Lower lobe of right lung (tissue), 2 donors: Measurements from ENCODE around the gene KCNN3. TPM values are rescaled to one million over a fixed set of nuclear protein-coding genes. Genes with fewer than 3 reads are reported as not detected.

Experiments used
- ATAC-seq, 2 donors: fragments of 200-7000 bp; cut with Tn5 transposase; one replicate each; pipeline ENCODE4 v1.9.1; 2020 to 2022; ENCODE audit warnings: mild to moderate bottlenecking in 2 of 2, moderate library complexity in 2 of 2
- DNase-seq: peaks from one replicate; pipeline ENCODE4 v3.0.0-alpha.2; 2020
- H3K27ac ChIP-seq: fragments of 200-600 bp; one replicate; pipeline ENCODE4 v1.8.0; 2022
- H3K27me3 ChIP-seq: fragments of 200-600 bp; one replicate; pipeline ENCODE4 v1.8.0; 2022; ENCODE audit warnings: low read depth
- H3K36me3 ChIP-seq: fragments of 200-600 bp; one replicate; pipeline ENCODE4 v1.8.0; 2022; ENCODE audit warnings: mild to moderate bottlenecking
- H3K4me1 ChIP-seq: fragments of 200-600 bp; one replicate; pipeline ENCODE4 v1.8.0; 2022
- H3K4me3 ChIP-seq: fragments of 200-600 bp; one replicate; pipeline ENCODE4 v1.8.0; 2022; ENCODE audit warnings: mild to moderate bottlenecking
- H3K9me3 ChIP-seq: fragments of 200-600 bp; one replicate; pipeline ENCODE4 v1.8.0; 2022
- CTCF ChIP-seq: fragments of 200-600 bp; IDR thresholded peaks from one replicate; pipeline ENCODE4 v1.8.0; 2022; ENCODE audit warnings: antibody characterized with exemption, mild to moderate bottlenecking
- intact Hi-C: fragments of 100-400 bp; cut with DNase I; formaldehyde crosslinking; loops from one replicate; pipeline ENCODE4 v1.11.0; 2022
- total RNA-seq: library from RNA; stranded (reverse); fragmentation: NEBNext Ultra II Directional; extraction: Animal tissue kit (Norgen Biotek cat#: 25700); gene quantifications from one replicate; pipeline ENCODE4 v1.2.1, GENCODE V29; 2021
- donor health status: DM: no; HTN: yes; CAD: no; lungs with severe emphysema.

KCNN3 gene
- total RNA-seq, 1 donor from 2014 or later = 4.4 TPM

- Histone ChIP-seq H3K27ac (no peak overlapping the region), H3K9me3 (no peaks in the 10 kb centered on the region), H3K4me1 (peaks cover 18% of the 10 kb centered on the region), H3K36me3 (no peaks in the 10 kb centered on the region), H3K4me3 (no peak overlapping the region), H3K27me3 (no peaks in the 10 kb centered on the region)
- no peak for ATAC-seq
- no peak for TF ChIP-seq CTCF
- intact Hi-C loops = no loop called here
- no peak for DNase-seq
Observed at GRCh38 chr1:154746622-154747299, 123.3 kb downstream of the KCNN3 start.

- Histone ChIP-seq H3K4me1 (peaks cover 18% of the 10 kb centered on the region), H3K4me3 (no peak overlapping the region), H3K36me3 (no peaks in the 10 kb centered on the region), H3K27me3 (no peaks in the 10 kb centered on the region), H3K27ac (no peak overlapping the region), H3K9me3 (no peaks in the 10 kb centered on the region)
- DNase-seq (no peak), ATAC-seq (no peak)
- TF ChIP-seq CTCF = no peak
- intact Hi-C loops = no loop called here
Observed at GRCh38 chr1:154745750-154746425, 124.2 kb downstream of the KCNN3 start.

- no peak for DNase-seq
Observed at GRCh38 chr1:154745286-154745731, 124.8 kb downstream of the KCNN3 start.

GRCh38 chr1:154744352-154745035 is 125.6 kb downstream of the KCNN3 start:
- H3K27me3 ChIP-seq = no peaks in the 10 kb centered on the region
- no peak overlapping the region for H3K4me3 ChIP-seq
- no peak overlapping the region for H3K27ac ChIP-seq
- no peak for TF ChIP-seq CTCF
- H3K36me3 ChIP-seq = no peaks in the 10 kb centered on the region
- H3K9me3 ChIP-seq = no peaks in the 10 kb centered on the region
- no peak for ATAC-seq
- intact Hi-C loops = no loop called here
- no peak for DNase-seq
- H3K4me1 ChIP-seq = peaks cover 18% of the 10 kb centered on the region

More at GRCh38 chr1:154745286-154745731, 124.8 kb downstream of the KCNN3 start:
- Histone ChIP-seq H3K36me3 (no peaks in the 10 kb centered on the region), H3K4me3 (no peak overlapping the region), H3K27me3 (no peaks in the 10 kb centered on the region), H3K9me3 (no peaks in the 10 kb centered on the region), H3K4me1 (peaks cover 18% of the 10 kb centered on the region), H3K27ac (no peak overlapping the region)
- intact Hi-C loops = no loop called here
- peak in 1 of 2 donors; percentile 10 for ATAC-seq
- TF ChIP-seq CTCF = no peak

GRCh38 chr1:154743526-154744036 is 126.5 kb downstream of the KCNN3 start:
- no peak for TF ChIP-seq CTCF
- Histone ChIP-seq H3K36me3 (no peaks in the 10 kb centered on the region), H3K9me3 (no peaks in the 10 kb centered on the region), H3K4me1 (peaks cover 18% of the 10 kb centered on the region), H3K27me3 (no peaks in the 10 kb centered on the region), H3K27ac (no peak overlapping the region), H3K4me3 (no peak overlapping the region)
- intact Hi-C loops = no loop called here
- DNase-seq (peak; percentile 72), ATAC-seq (peak; percentile 87 to 92)
